Stimulated activated CD8-positive, alpha-beta memory T cell treated with anti-CD3 and anti-CD28 coated beads, Interleukin-15, amount 100 ng/mL, for 1 hour (primary cell): ENCODE measurements around the gene SLC22A31.
"Not testable (repeated sequence)": the region's sequence is repeated elsewhere in the genome, so short reads cannot be mapped to it uniquely, and the experiment has no call there.

Experiments used
- DNase-seq: peaks from one replicate; pipeline ENCODE4 v3.0.0-alpha.2; 2020; ENCODE audit warnings: low read depth

SLC22A31 gene

DNA sequence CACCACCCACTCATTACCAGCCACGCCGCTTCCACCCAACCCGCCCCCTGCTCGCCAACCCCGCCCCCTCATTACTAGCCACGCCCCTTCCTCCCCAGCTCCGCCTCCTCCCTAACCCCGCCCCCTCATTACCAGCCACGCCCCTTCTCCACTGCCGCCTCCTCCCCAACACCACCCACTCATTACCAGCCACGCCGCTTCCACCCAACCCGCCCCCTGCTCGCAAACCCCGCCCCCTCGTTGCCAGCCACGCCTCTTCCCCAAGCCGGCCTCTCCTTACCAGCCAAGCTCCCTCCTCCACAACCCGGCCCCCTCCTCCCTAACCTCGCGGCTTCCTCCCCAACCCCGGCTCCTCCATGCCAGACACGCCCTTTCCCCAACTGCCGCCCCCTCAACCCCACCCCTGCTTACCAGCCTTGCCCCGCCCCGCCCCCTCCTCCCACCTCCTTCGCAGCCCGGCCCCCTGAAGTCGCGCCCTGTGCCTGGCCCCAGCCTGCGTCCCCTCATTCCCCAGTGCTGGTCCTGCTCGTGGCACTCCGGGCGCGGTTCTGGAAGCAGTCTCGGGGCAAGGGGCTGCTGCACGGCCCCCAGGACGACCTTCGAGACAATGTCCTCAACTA is 7.3 kb downstream of the SLC22A31 start:
- DNase-seq = no peak

DNA sequence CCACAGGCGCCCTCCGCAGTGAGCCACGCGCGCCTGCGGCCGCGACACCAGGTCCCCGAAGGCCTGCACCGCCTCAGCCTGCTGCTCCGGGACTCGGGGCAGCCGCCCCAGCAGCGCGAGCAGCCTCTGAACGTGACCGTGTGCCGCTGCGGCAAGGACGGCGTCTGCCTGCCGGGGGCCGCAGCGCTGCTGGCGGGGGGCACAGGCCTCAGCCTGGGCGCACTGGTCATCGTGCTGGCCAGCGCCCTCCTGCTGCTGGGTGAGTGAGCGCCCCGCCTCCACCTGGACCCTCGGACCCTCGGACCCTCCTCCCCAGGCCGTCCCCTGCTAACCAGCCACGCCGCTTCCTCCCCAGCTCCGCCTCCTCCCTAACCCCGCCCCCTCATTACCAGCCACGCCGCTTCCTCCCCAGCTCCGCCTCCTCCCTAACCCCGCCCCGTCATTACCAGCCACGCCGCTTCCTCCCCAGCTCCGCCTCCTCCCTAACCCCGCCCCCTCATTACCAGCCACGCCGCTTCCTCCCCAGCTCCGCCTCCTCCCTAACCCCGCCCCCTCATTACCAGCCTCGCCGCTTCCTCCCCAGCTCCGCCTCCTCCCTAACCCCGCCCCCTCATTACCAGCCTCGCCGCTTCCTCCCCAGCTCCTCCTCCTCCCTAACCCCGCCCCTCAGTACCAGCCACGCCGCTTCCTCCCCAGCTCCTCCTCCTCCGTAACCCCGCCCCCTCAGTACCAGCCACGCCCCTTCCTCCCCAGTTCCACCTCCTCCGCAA is 8.0 kb downstream of the SLC22A31 start:
- DNase-seq = peak; percentile 28

DNA sequence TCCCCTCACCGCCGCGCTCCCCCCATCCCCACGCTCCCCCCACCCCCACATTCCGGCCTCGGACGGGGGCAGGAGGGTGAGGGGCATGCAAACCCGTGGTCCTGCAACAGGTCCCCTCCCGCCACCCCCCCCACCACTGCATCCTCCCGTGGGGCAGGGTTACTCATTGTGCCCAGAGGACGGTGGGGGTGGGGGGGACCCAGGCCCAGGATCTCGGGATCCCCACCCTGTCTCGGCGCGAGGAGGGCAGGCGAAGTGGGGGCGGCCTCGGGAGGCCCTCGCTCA is 8.5 kb downstream of the SLC22A31 start:
- DNase-seq = no peak

DNA sequence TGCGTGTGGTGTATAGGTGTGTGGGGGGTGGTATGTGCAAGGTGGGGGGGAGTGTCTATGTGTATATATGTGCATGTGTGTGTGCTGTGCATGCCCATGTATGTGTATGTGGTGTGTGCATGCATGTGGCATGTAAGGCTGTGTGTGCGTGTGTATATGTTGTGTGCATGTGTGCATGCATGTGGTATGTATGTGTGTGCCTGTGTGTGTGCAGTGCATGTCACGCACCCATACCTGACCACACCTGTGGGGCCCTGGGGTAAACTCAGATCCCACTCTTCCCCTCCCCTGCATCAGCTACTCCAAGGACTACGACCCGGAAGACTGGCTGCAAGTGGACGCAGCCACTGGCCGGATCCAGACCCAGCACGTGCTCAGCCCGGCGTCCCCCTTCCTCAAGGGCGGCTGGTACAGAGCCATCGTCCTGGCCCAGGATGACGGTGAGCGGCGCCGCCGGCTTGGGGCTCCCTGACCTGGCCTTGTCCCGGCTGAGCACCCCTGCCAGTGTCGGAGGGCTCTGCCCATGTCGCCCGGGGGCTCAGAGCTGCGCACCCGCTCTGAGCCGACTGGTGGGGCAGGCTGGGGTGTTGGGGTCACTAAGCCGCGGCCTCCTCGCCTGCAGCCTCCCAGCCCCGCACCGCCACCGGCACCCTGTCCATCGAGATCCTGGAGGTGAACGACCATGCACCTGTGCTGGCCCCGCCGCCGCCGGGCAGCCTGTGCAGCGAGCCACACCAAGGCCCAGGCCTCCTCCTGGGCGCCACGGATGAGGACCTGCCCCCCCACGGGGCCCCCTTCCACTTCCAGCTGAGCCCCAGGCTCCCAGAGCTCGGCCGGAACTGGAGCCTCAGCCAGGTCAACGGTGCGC is 9.1 kb downstream of the SLC22A31 start:
- DNase-seq = no peak

DNA sequence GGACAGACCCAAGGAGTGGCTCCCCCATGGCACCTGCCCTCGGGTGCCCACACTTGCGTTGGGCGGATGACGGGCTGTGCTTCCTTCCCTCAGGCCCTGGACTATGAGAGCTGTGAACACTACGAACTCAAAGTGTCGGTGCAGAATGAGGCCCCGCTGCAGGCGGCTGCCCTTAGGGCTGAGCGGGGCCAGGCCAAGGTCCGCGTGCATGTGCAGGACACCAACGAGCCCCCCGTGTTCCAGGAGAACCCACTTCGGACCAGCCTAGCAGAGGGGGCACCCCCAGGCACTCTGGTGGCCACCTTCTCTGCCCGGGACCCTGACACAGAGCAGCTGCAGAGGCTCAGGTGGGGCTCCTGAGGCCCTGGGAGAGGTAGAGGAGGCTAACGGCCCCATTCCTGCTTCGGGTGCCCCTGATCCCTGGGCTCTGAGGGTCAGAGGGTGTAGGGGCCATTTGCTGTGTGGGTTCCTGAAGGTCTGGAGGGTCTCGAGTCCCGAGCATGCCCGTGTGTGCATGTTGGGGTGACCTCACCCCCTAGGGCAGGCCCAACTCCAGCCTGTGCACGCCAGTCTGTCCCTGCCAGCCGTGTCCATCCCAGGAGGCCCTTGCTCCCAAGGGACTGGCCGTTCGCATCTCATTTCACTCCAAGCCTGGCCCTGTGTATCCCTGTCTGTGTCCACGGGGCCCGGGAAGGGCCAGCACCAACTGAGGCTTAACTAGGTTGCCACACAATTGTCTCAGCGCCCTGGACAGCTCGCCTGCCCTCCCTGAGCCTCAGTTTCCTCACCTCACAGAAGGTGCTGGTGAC is 10.0 kb downstream of the SLC22A31 start:
- no peak for DNase-seq

DNA sequence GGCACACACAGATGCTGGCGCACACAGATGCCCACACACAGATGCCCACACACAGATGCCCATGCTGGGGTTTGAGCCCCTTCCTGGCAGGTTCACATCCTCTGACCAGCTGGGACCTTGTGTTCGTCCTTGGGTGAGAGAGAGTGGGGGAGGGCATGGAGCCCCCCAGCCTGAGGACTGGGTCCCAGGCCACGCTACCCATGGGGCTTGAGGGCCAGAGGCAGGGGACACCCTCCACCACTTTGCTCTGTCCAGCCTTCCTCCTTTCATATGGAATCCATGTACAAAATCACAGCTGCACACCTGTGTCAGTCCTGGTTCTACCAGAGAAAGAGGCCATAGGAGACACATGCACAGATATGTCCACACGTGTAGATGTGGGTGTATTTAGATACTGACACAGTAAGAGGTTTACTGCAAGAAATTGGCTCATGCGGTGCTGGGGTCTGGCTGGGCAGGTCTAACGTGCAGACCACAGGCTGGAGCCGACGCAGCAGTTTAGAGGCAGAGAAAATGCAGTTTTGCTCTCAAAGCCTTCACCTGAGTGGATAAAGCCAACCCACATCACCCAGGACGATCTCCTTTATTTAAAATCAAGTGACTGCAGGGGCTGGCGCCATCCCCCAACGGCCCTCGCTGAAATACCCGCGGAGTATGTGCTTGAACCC is 10.8 kb downstream of the SLC22A31 start:
- DNase-seq = no peak

DNA sequence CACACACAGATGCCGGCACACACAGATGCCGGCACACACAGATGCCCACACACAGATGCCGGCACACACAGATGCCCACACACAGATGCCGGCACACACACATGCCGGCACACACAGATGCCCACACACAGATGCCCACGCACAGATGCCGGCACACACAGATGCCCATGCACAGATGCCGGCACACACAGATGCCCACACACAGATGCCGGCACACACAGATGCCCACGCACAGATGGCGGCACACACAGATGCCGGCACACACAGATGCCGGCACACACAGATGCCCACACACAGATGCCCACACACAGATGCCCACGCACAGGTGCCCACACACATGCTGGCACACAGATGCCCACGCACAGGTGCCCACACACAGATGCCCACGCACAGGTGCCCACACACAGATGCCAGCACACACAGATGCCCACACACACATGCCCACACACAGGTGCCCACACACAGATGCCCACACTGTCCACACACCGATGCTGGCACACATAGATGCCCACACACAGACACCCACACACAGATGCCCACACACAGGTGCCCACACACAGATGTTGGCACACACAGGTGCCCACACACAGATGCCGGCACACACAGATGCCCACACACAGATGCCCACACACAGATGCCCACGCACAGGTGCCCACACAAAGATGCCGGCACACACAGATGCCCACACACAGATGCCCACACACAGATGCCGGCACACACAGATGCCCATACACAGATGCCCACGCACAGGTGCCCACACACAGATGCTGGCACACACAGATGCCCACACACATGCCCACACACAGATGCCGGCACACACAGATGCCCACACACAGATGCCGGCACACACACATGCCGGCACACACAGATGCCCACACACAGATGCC is 11.6 kb downstream of the SLC22A31 start:
- DNase-seq = not testable (repeated sequence)

DNA sequence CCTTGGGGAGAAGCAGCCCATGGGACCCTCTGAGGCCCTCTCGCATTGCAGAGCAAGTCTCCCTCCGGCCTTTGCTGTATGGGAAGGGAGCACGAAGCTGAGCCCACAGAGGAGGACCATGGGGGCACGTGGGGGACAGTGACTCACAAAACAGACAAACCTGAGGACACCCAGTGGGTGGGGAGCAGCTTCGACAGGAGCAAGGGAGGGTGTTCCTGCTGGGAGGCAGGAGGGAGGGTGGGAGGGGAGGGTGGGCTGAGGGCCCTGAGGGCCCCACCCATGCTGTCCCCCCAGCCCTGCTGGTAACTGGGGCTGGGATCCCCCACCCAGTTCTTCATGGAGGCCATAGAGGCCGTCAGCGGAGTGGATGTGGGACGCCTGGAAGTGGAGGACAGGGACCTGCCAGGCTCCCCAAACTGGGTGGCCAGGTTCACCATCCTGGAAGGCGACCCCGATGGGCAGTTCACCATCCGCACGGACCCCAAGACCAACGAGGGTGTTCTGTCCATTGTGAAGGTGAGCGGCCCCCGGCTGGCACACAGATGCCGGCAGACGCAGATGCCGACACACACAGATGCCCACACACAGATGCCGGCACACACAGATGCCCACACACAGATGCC is 12.5 kb downstream of the SLC22A31 start:
- DNase-seq = no peak

DNA sequence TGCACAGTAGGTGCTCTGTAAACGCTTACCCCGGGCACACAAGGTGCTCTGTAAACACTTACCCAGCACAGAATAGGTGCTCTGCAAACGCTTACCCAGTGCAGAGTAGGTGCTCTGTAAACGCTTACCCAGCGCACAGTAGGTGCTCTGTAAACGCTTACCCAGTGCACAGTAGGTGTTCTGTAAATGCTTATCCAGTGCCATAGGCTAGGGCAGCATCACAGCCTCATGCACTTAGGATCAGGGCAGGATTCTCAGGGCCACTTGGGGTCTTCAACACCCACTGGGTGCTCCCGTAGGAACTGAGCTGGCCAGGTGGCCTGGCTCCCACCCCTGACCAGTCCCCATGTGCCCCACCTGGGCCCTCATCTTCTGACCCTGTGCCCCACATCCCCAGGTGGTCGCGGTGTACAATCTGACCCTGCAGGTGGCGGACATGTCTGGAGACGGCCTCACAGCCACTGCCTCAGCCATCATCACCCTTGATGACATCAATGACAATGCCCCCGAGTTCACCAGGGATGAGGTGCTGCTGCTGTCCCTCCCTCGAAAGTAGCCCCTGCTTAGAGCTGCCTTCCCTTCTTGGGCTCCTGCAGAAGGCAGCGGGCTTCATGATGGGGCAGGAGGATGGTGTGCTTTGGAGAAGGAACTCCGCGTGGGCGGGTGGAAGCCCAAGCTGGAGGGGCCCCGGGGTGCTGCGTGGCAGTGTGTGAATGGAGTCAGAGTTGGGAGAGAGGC is 13.1 kb downstream of the SLC22A31 start:
- no peak for DNase-seq

DNA sequence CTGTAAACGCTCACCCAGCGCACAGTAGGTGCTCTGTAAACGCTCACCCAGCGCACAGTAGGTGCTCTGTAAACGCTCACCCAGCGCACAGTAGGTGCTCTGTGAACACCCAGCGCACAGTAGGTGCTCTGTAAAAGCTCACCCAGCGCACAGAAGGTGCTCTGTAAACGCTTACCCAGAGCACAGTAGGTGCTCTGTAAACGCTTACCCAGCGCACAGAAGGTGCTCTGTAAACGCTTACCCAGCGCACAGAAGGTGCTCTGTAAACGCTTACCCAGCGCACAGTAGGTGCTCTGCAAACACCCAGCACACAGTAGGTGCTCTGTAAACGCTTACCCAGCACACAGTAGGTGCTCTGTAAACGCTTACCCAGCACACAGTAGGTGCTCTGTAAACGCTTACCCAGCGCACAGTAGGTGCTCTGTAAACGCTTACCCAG is 13.7 kb downstream of the SLC22A31 start:
- DNase-seq = not testable (repeated sequence)

DNA sequence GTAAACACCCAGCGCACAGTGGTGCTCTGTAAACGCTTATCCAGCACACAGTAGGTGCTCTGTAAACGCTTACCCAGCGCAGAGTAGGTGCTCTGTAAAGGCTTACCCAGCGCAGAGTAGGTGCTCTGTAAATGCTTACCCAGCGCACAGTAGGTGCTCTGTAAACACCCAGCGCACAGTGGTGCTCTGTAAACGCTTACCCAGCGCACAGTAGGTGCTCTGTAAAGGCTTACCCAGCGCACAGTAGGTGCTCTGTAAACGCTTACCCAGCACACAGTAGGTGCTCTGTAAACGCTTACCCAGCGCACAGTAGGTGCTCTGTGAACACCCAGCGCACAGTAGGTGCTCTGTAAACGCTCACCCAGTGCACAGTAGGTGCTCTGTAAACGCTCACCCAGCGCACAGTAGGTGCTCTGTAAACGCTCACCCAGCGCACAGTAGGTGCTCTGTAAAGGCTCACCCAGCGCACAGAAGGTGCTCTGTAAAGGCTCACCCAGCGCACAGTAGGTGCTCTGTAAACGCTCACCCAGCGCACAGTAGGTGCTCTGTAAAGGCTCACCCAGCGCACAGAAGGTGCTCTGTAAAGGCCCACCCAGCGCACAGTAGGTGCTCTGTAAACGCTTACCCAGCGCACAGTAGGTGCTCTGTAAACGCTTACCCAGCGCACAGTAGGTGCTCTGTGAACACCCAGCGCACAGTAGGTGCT is 14.3 kb downstream of the SLC22A31 start:
- not testable (repeated sequence) for DNase-seq

DNA sequence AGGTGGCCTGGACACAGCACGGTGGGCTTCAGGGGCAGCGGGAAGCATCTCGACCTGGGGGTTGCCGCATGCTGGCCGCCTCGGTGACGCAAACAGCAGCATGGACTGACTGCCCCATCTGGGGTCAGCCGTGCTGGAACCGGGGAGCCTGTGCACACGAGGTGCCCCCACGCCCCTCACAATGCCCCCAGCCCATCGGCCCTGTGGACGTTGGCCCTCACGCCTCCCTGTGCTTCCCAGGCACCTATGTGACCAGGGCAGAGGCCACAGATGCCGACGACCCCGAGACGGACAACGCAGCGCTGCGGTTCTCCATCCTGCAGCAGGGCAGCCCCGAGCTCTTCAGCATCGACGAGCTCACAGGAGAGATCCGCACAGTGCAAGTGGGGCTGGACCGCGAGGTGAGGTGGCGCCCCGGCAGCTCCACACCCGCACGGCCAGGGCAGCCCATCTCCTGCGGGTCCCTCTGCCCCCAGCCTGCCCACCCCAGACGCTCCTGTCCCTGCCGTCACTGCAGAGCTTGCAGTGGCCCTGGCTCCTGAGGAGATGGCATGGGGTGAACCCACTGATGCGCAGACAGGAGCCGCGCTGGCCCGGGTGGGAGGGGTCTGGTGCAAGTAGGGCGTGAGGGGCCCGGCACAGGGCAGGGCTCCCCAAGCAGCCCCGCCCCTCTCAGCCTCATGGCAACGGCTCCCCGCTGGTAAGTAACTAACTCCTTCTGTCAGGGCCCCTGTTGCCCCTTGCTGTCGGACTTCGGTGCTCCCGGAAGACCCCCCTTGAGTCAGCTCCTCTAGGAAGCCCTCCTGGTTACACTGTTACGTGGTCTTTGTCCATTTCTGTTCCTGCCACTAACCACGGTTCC is 15.2 kb downstream of the SLC22A31 start:
- DNase-seq = no peak

DNA sequence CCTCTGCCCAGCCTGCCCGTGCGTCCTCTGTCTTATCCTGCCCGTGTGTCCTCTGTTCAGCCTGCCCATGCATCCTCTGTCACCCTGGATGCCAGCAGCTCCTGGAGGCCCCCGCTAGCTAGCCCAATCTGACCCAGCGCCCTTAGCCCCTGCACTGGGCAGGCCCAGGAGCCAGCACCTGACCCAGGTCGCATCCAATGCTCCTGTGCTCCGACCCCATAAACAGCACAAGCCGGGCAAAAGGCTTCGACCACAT is 15.7 kb downstream of the SLC22A31 start:
- no peak for DNase-seq

DNA sequence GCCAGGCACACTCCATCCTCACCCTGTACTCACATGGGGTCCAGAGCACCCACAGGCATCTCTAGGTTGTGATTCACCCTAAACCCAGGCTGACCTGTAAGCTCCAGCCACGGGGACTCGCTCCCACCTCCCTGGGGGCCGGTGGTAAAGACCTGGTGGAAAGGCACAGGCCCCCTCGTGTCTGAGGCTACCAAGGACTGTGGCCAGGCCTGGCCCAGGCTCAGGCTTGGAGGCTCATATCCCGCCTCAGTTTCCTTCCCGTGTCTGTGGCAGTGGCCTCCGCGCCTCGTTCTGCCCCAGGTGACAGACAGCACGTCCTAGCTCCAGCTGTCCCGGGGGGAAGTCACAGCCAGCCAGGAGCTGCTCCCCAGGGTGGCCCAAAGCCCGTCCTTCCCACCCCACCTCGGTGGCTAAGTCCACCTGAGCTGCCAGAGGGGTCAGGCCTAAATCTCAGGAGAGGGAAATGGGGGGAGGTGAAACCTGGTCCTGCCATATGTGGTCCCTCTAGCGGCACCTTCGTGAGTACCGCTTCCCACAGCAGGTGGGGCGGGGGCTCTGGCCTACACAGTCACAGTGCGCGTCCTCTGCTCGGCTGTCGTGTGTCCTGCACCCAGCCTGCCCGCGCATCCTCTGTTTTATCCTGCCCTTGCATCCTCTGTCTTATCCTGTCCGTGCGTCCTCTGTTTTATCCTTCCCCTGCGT is 16.2 kb downstream of the SLC22A31 start:
- DNase-seq = no peak

DNA sequence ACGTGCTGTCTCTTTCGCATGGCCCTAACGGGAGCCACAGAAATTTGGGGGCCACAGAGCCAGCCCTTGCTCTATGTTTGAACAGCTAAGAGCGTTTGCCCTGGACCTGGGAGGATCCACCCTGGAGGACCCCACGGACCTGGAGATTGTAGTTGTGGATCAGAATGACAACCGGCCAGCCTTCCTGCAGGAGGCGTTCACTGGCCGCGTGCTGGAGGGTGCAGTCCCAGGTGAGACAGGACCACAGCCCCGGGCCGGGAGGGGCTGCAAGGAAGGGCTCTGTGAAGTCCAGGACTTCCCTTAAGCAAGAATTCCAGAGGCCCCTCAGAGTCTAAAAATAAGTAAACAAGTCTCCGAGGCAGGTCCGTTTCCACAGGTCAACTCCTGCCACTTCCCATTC is 16.9 kb downstream of the SLC22A31 start:
- no peak for DNase-seq

DNA sequence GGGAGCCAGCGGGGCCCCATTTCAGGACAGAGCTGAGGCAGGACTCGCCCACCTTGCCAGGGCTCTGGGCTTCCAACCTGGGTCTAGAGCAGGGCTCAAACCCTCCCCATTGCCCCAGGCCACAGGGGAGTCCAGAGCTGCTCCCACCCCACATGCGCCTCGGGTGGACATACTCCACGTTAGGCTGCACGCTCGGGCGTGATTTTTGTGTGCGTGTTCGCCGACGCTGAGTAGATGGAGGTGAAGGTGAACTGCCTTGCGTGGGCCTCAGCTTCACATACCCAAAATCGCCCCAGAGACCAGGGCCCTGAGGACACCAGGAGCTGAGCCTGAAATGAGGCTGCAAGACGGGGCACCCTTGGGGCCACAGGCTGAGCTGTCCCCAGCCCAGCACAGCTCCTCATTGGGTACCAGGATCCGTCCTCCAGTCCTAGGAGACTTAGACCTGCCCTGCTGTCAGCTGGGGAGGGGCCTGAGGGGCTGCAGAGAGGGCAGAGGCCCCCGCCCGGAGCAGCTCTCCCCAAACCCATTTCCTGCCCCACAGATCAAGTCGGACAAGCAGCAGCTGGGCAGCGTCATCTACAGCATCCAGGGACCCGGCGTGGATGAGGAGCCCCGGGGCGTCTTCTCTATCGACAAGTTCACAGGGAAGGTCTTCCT is 20.6 kb downstream of the SLC22A31 start:
- DNase-seq = no peak

DNA sequence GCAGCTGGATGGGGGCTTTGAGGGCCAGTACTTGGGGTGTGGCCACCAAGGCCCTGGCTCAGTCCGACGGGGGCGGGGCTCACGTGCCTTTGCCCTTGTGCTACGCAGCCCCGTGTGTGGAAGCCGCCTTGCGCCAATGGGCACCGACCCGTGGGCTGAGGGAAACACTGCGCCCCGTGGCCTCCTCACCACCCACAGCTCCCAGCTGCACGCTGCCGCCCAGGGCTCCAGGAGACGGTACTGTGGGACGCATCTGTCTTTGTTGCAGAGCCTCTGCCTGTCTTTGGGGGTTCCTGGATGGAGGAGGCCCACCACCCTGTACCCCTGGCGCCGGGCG is 21.2 kb downstream of the SLC22A31 start:
- DNase-seq = no peak
